K562 (cell line): ENCODE results near the gene BMP8B.

Experiments
- HEY1 ChIP-seq: fragments of 250-450 bp; sonication (Bioruptor Pico); IDR thresholded peaks from 2 replicates; pipeline ENCODE4 v1.5.0; 2020; ENCODE audit warnings: mild to moderate bottlenecking, moderate library complexity, borderline replicate concordance
- MAFK ChIP-seq: IDR thresholded peaks from 2 replicates; pipeline ENCODE4 v1.6.1; 2011; ENCODE audit warnings: low read length, improper control_type of control experiment
- RAD21 ChIP-seq, 2 experiments: fragments of 250-450 bp in 1 of 2; fragments of 450-650 bp in 1 of 2; sonication (Bioruptor Pico) in 1 of 2; formaldehyde crosslinking in 1 of 2; IDR thresholded peaks in 1 of 2; conservative IDR thresholded peaks in 1 of 2; 2 replicates each; pipeline versions ENCODE4 v1.4.0 to v1.8.0; 2020 to 2022; ENCODE audit warnings: mild to moderate bottlenecking in 2 of 2, moderate library complexity in 1 of 2
- TCF3 ChIP-seq: sonication (generic); formaldehyde crosslinking; IDR thresholded peaks from 2 replicates; pipeline ENCODE4 v1.4.0; 2020; ENCODE audit warnings: mild to moderate bottlenecking, missing genetic modification reagents
- TF ChIP-seq, protein P1 (sequence below): fragments of 150-350 bp; conservative IDR thresholded peaks from 2 replicates; pipeline ENCODE4 v1.6.1; 2014; ENCODE audit warnings: low read length

DNA sequence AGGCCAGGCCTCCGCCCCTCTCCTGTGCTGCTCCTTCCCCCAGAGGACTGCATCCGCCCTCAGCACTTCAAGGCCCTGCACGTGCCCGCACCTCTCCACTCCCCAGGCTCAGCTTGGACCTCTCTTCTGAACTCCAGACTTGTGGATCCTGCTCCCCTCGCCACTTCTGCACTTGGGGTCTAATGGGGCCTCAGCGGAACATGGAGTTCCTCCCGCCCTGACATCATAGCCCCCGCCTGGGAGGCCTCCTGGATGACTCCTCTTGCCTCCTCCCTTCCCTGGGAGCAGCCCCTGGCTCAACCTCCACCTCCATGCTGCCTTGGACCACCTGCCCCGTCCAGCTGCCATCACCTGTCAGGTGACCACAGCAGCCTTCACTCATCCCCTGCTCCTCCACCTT, 27.6 kb downstream of the BMP8B start:
- TF ChIP-seq TCF3 (CRISPR knock-in tag): no peak
- no peak for TF ChIP-seq MAFK
- TF ChIP-seq RAD21 (CRISPR knock-in tag; conservative IDR thresholded peaks at IDR 0.05 in 1 of 2, IDR thresholded peaks at IDR 0.05 in 1 of 2): no peak
- TF ChIP-seq, protein P1, sequence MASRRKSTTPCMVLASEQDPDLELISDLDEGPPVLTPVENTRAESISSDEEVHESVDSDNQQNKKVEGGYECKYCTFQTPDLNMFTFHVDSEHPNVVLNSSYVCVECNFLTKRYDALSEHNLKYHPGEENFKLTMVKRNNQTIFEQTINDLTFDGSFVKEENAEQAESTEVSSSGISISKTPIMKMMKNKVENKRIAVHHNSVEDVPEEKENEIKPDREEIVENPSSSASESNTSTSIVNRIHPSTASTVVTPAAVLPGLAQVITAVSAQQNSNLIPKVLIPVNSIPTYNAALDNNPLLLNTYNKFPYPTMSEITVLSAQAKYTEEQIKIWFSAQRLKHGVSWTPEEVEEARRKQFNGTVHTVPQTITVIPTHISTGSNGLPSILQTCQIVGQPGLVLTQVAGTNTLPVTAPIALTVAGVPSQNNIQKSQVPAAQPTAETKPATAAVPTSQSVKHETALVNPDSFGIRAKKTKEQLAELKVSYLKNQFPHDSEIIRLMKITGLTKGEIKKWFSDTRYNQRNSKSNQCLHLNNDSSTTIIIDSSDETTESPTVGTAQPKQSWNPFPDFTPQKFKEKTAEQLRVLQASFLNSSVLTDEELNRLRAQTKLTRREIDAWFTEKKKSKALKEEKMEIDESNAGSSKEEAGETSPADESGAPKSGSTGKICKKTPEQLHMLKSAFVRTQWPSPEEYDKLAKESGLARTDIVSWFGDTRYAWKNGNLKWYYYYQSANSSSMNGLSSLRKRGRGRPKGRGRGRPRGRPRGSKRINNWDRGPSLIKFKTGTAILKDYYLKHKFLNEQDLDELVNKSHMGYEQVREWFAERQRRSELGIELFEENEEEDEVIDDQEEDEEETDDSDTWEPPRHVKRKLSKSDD: no peak
- TF ChIP-seq HEY1 (CRISPR knock-in tag): no peak
